GM19099 (cell line): ENCODE data around the gene ZNF521.

Source experiments
- POLR2A ChIP-seq: IDR thresholded peaks from 3 replicates; pipeline ENCODE4 v1.6.1; 2011; ENCODE audit warnings: low read depth; ENCODE audit not compliant: insufficient read length; ENCODE audit errors: extremely low read depth

ZNF521 gene

GRCh38 chr18:25253136-25253535 is 98.8 kb downstream of the ZNF521 start:
- TF ChIP-seq POLR2A: no peak

DNA sequence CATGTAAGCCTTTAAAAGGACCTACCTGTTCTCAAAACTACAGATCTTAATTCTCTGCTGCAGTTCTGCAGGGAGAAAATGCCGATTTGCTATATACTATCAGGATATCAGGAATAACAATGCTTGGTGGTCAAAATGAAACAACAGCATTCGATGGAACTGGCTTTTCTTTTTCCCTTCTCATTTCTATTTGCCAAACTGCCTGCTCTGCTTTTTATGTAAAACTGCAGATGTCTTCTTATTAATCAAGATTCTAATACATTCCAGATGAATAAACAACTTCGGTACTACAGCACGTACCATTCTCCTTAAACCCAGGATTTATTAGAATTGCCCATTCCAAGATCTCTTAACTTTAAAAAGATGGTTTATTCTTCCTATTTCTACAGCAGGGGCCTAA is 100.9 kb downstream of the ZNF521 start:
- no peak for TF ChIP-seq POLR2A

GRCh38 chr18:25250474-25250851 is 101.5 kb downstream of the ZNF521 start:
- no peak for TF ChIP-seq POLR2A

DNA sequence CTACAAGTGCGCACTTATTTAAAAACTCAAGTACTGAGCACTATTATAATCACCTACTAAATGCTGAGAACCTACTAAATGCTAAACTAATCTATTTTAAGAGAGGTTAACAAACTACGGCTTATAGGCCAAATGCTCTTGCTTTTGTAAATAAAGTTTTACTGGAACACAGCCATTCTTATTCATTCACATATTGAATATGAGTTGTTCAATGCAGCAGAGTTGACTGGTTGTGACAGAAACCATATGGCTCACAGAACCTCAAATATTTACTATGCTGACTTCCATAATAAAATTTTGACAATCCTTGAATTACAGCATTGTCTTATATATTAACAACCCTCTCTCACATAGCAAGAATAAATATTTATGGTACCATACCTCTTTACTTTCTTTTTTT is 103.2 kb downstream of the ZNF521 start:
- no peak for TF ChIP-seq POLR2A

DNA sequence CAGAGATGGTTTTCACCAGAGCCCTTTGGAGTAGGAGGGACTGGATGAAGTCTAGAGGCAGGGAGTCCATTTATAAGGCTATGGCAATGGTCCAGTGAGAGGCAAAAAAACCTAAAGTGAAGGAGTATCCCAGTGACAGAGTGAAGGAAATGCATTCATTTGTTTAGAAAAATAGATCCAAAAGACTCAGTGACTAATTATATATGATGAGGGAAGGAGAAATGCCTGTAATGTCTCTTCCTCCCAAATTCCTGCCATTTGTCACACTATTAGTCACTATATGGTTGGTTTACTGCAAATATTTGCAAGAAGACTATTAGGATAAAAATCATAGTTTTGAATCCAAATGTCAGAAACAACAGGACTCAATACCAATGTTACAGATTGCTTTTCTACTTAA is 104.2 kb downstream of the ZNF521 start:
- no peak for TF ChIP-seq POLR2A

DNA sequence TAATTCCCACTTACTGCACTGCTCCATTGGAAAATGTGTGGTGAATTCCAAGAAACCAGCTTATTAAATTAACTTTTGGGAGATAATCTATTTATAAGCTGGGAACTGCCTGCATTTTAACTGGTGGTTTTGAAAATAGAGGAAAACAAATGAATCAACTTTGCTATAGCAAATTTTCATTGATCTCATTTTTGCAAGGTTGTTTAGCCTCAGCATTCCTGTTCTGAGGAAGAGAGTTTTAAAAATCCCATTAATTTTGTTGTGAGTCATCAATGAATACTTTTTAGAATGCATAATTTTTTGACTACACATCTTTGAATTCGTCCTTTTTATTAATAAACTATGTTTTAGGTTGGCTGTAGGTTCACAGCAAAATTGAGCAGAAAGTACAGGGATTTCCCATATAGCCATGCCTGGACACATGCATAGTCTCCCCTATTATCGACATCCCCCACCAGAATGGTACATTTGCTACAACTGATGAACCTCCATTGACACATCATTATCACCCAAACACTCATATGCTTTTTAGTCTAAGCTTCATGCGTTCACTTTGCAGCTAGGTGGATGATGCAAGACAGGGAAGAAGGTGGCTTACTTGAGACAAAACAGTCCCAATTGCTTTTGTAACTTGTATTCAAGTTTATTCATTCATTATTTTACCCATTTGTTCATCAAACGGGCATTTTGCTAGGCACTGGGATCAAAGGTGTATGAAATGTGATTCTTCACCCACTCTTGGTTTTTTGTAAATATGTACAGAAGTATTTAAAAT is 106.9 kb downstream of the ZNF521 start:
- TF ChIP-seq POLR2A: no peak

- no peak for TF ChIP-seq POLR2A
Observed at GRCh38 chr18:25244170-25244569, 107.8 kb downstream of the ZNF521 start.

- TF ChIP-seq POLR2A: no peak
Observed at GRCh38 chr18:25243754-25244153, 108.2 kb downstream of the ZNF521 start.

DNA sequence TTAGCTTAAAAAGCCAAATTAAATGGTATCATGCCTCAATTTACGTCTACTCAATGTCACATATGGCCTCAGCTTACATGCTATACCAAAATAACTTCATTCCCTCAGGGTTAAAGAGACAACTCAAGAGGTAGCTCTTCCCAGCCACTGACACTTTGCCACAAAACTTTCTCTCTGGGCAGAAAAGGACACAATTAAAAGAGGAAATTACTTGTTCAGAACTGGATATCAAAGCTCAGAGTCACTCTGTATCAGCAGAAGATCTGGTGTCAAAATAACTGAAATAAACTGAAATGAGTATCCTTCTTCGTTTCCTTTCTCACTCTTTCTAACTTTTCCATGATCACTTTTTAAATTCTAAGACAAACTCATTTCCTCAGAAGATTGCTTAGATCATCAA is 108.7 kb downstream of the ZNF521 start:
- no peak for TF ChIP-seq POLR2A

DNA sequence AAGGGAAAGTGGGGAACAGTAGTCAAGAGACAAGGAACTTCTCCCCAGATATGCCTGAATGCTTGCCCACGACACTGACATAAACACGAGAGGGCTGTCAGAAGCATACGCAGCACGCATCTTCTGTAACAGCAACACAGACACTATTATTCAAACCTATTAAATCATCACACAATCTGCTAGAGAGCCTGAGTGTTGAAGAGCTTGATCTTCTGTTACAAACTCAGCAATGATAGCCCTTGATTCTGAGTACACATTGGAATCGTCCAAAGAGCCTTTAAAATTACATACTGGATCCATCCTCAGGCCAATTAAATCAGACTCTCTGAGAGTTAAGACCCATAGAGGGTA is 111.6 kb downstream of the ZNF521 start:
- no peak for TF ChIP-seq POLR2A

- no peak for TF ChIP-seq POLR2A
Observed at GRCh38 chr18:25239581-25240419, 112.2 kb downstream of the ZNF521 start.

DNA sequence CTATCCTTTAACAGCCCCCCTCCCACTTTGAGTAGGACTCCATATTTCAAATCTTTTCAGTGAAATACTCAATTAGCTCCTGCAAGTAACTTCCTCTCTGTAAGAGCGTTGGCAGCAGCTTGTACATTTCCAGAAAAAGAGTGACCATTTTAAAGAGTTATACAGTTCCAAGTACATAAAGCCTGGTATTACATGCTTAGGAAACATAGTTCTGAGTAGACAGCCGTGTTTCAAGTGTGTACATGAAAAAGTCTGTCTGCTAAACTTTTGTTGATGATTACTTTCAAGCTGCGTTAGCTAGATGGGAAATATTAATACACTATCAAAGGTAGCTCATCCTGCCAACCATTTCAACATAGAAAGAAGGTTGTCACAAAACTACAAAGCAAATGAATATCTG is 112.8 kb downstream of the ZNF521 start:
- no peak for TF ChIP-seq POLR2A

DNA sequence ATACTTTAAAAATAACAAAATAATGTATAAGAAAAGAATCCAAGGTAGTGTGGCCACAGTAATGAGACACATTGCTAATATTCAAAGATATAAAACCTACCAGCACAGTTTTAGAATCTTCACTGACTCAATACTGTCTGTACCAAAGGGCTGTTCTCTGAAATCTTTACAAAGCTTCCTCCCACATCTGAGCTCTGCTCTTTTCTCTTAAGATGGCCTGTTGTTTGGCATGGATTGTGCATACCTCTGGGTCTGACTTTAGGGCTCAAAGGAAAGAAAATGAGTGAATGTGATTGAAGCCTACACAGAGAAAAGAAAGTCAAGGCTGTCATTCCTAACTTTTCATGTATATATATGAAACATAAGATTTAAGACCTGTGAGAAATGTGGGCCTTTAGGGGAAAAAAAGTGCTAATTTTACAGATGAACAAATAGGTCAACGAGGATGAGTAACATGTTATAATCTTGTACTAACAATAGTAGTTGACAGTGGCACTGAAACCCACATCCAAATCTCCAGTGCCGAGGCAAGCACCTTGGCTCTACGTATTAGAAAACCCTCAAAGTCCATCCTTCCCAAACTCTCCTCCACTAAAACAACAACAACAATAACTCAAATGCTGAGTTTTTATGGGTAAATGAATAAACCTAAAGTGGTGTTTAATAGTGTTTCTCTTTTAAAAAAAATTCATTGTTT is 114.2 kb downstream of the ZNF521 start:
- TF ChIP-seq POLR2A: no peak

GRCh38 chr18:25236736-25237135 is 115.2 kb downstream of the ZNF521 start:
- no peak for TF ChIP-seq POLR2A

DNA sequence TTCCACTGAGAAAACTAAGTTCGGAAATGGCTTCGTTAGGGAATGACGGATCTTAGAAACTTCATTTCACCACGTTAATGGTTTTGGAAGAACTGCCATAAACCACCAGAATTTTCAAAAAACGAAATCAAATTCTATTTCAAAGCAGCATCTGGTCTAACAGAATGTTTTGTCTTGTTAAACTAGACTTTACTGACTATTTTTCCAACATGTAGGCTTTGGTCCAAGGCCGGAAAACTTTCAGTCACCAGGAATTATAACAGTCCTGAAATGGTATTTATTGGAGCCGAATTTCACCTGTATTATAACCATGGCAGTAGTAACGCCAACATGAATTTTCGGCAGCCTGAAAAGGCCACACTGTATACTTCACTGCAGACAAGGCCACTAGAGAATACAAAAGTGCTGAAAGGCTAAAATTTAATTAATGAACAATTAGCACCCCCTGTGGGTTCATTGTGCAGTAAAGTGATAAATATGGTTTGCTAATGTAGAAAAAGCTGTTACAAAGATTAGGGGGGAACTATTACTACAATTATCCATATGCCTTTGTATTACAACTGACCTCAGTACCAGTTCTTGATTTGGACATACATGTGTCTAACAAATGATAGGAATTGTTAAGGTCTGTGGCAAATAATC is 116.4 kb downstream of the ZNF521 start:
- TF ChIP-seq POLR2A: no peak

DNA sequence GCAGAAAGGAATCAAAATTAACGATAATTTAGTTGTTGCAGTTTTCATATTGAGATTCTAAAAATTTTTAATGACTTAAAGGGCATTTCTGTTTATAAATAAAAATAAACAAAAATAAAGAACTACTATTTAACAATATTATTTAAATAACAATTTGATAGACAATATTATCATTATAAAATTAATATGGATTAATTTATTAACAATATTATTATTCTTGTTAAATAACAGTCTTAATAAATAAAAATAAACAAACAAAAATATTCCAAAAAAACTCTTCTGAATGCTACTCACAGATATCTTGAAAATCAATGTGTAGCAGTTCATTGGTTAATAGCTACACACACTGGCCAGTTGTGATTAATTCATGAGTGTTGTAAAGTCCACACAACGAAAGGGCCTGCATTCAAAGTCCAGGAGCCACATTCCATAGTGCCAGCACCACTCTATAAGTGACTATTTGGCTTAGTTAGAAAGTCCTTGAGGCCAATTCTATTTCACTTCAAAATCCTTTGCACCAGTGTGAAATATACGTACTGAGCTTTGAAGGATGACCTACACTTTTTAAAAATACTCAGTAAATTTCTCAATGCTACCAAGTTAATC is 117.1 kb downstream of the ZNF521 start:
- TF ChIP-seq POLR2A: no peak

- TF ChIP-seq POLR2A: no peak
Observed at GRCh38 chr18:25234322-25234639, 117.7 kb downstream of the ZNF521 start.
